ENCODE results near the gene TEX264. TPM values are rescaled to one million over a fixed set of nuclear protein-coding genes. Genes with fewer than 3 reads are reported as not detected.

The TEX264 gene
- total and polyA plus RNA-seq, 2 of the 13 experiments (the other 11 are each of a cell fraction or from before 2014, with no cell fraction given) = 35.2 to 52.1 TPM

DNA sequence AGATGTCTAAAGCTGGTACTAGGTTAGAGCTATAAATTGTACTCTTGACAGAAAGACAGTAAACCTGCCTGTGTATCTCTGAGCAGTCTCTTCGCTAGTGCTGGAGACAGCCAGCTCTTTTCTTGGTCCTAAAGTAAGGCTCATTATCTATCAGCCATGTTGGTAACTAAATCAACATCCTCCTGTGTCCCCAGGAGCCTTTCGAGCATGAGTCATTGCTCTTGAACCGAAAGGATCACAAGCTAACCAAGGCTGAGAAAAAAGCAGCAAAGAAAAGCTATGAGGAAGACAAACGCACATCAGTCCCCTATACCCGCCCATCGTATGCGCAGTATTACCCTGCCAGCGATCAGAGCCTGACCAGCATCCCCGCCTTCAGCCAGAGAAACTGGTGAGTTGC lies 25.0 kb upstream of the TEX264 start:
- no TSS peak for BruUV-seq (replicated peaks)
- no peak overlapping the region for H3K27ac ChIP-seq (ENCODE audit: extremely low read length, insufficient read depth, low read length)
- H3K4me2 ChIP-seq (ENCODE audit: low read depth, low read length) = no peak overlapping the region
- H3K79me2 ChIP-seq (ENCODE audit: insufficient read depth, low read length) = no peaks in the 10 kb centered on the region
- no peak overlapping the region for H3K9ac ChIP-seq (ENCODE audit: insufficient read depth, low read depth, low read length)
- no peaks in the 10 kb centered on the region for H3K27me3 ChIP-seq (ENCODE audit: control insufficient read depth in 1 of 2, insufficient read depth in 2 of 2, low read length in 2 of 2)
- intact Hi-C loops (cut with micrococcal nuclease; ENCODE audit: unreplicated experiment) (no loop called here), in situ Hi-C loops (cut with HindIII; ENCODE audit: extremely low pct_ligation_motif_present, low pct_unique_long_range_greater_than_20kb) (no loop called here)
- peaks cover 20 to 47% of the 10 kb centered on the region in 2 experiments for H3K36me3 ChIP-seq (replicated peaks in 1 of 2; ENCODE audit: control insufficient read depth in 1 of 2, insufficient read depth in 2 of 2, low read length in 2 of 2)
- ChIA-PET POLR2A (interaction anchor here (0.5 kb wide), 1 partner anchor 146 kb away, joined by 4 read pairs; the partner anchor contains the start of gene DCAF1), CTCF (ENCODE audit: low intra/inter-chr PET ratio, low total read pairs) (no interaction called here)
- WGBS (ENCODE audit: low lambda C conversion rate) = 98% methylated on average over 9 of the region's 9 CpGs
- no peak for DNase-seq (ENCODE audit: low spot score)
- ATAC-seq = no peak
- no peaks in the 10 kb centered on the region for H4K20me1 ChIP-seq (ENCODE audit: insufficient read depth, low read length)
- H2AFZ ChIP-seq (ENCODE audit: low read length) = no peak overlapping the region
- no peak for FAIRE-seq
- no peak overlapping the region for H3K4me3 ChIP-seq (replicated peaks in 1 of 3; ENCODE audit: insufficient read depth in 1 of 3, low read depth in 2 of 3, low read length in 3 of 3)
- no peaks in the 10 kb centered on the region for H3K9me3 ChIP-seq (ENCODE audit: low read length)
- H3K4me1 ChIP-seq (ENCODE audit: insufficient read depth, low read length) = no peaks in the 10 kb centered on the region
- TF ChIP-seq MIER3 (CRISPR knock-in tag; IDR thresholded peaks at IDR 0.05; ENCODE audit: borderline replicate concordance) = no peak
- TF ChIP-seq HNF4G (IDR thresholded peaks at IDR 0.05; ENCODE audit: borderline replicate concordance, low read depth, low read length) = no peak
- TF ChIP-seq HNF4G (CRISPR knock-in tag; IDR thresholded peaks at IDR 0.05; ENCODE audit: borderline replicate concordance, low read depth) = no peak
- TF ChIP-seq IKZF5 (CRISPR knock-in tag; IDR thresholded peaks at IDR 0.05) = no peak
- no peak for TF ChIP-seq IRF9 (CRISPR knock-in tag; IDR thresholded peaks at IDR 0.05; ENCODE audit: borderline replicate concordance)
- TF ChIP-seq ZNF275 (CRISPR knock-in tag; IDR thresholded peaks at IDR 0.05; ENCODE audit: borderline replicate concordance) = no peak
- no peak for TF ChIP-seq HOXA9 (CRISPR knock-in tag; IDR thresholded peaks at IDR 0.05; ENCODE audit: borderline replicate concordance)
- TF ChIP-seq, protein P1, sequence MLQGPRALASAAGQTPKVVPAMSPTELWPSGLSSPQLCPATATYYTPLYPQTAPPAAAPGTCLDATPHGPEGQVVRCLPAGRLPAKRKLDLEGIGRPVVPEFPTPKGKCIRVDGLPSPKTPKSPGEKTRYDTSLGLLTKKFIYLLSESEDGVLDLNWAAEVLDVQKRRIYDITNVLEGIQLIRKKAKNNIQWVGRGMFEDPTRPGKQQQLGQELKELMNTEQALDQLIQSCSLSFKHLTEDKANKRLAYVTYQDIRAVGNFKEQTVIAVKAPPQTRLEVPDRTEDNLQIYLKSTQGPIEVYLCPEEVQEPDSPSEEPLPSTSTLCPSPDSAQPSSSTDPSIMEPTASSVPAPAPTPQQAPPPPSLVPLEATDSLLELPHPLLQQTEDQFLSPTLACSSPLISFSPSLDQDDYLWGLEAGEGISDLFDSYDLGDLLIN (CRISPR knock-in tag; IDR thresholded peaks at IDR 0.05; ENCODE audit: borderline replicate concordance) = no peak
- TF ChIP-seq KAT7 (CRISPR knock-in tag; IDR thresholded peaks at IDR 0.05; ENCODE audit: borderline replicate concordance) = no peak
- no peak for TF ChIP-seq CHCHD3 (CRISPR knock-in tag; IDR thresholded peaks at IDR 0.05)
- no peak for TF ChIP-seq ELF1 (CRISPR knock-in tag; IDR thresholded peaks at IDR 0.05)
- TF ChIP-seq SNAPC4 (CRISPR knock-in tag; IDR thresholded peaks at IDR 0.05) = no peak
- no peak for TF ChIP-seq TBX3 (IDR thresholded peaks at IDR 0.05; ENCODE audit: borderline replicate concordance)
